C4-2B (cell line): Measurements from ENCODE around the gene INO80D.
A peak's percentile ranks its signal among the peaks of the same experiment; 100 is the strongest.
"Not testable (repeated sequence)": the region's sequence is repeated elsewhere in the genome, so short reads cannot be mapped to it uniquely, and the experiment has no call there.

ENCODE experiments used
- H3K27ac ChIP-seq: fragments of 450-650 bp; 2 replicates; pipeline ENCODE4 v1.5.1; 2017
- CTCF ChIP-seq: fragments of 450-650 bp; conservative IDR thresholded peaks from 2 replicates; pipeline ENCODE4 v1.5.1; 2017; ENCODE audit warnings: mild to moderate bottlenecking
- ZFX ChIP-seq: fragments of 450-650 bp; IDR thresholded peaks from 2 replicates; pipeline ENCODE4 v1.6.1; 2017

INO80D gene

GRCh38 chr2:206085742-206086445, at the start of gene INO80D:
Gene INO80D (minus strand): TSS chr2:206086174. CDS start chr2:206063016, 23,158 bp downstream.
- peak; percentile 100 for TF ChIP-seq ZFX
- peak; percentile 59 for TF ChIP-seq CTCF
- peak within 1 kb of the TSS; percentile 87 for H3K27ac ChIP-seq

- TF ChIP-seq CTCF (no peak), ZFX (no peak)
- H3K27ac ChIP-seq: no peak overlapping the region
These were observed 41.7 kb upstream of the INO80D start for GRCh38 chr2:206127656-206128055.

- H3K27ac ChIP-seq: no peak overlapping the region
- no peak for TF ChIP-seq CTCF
- TF ChIP-seq ZFX: no peak
These were observed 39.9 kb upstream of the INO80D start for GRCh38 chr2:206125901-206126300.

GRCh38 chr2:206122569-206122968, 36.6 kb upstream of the INO80D start:
- H3K27ac ChIP-seq: not testable (repeated sequence)

- H3K27ac ChIP-seq: no peak overlapping the region
- TF ChIP-seq ZFX (no peak), CTCF (no peak)
These were observed 30.3 kb upstream of the INO80D start for GRCh38 chr2:206116278-206116677.

- TF ChIP-seq ZFX (no peak), CTCF (no peak)
- H3K27ac ChIP-seq: no peak overlapping the region
These were observed 29.1 kb upstream of the INO80D start for GRCh38 chr2:206115026-206115578.

- H3K27ac ChIP-seq: no peak overlapping the region
- TF ChIP-seq CTCF (no peak), ZFX (no peak)
These were observed 27.0 kb upstream of the INO80D start for GRCh38 chr2:206112846-206113547.
